Right lobe of liver (tissue), 6 donors: Measurements from ENCODE around the gene UGP2. TPM values are rescaled to one million over a fixed set of nuclear protein-coding genes. Genes with fewer than 3 reads are reported as not detected.

ENCODE experiments used
- ATAC-seq, 4 donors: fragments of 200-7000 bp; cut with Tn5 transposase; one replicate each; pipeline ENCODE4 v1.9.1; 2020; ENCODE audit warnings: mild to moderate bottlenecking in 4 of 4, moderate library complexity in 4 of 4
- DNase-seq, 3 donors: peaks; one replicate each; pipeline ENCODE4 v3.0.0-alpha.2; 2020
- H3K27ac ChIP-seq, 3 donors: fragments of 200-600 bp; one replicate each; pipeline ENCODE4 v1.8.0; 2022
- H3K27me3 ChIP-seq, 2 donors: fragments of 200-600 bp; one replicate each; pipeline ENCODE4 v1.8.0; 2022
- H3K36me3 ChIP-seq, 4 donors: fragments of 200-600 bp; sonication (generic) in 1 of 4; one replicate each; pipeline versions ENCODE4 v1.5.1 to v1.8.0; 2017 to 2022; ENCODE audit warnings: control low read depth in 1 of 4
- H3K4me1 ChIP-seq, 4 donors: fragments of 200-600 bp; sonication (generic) in 1 of 4; one replicate each; pipeline versions ENCODE4 v1.5.1 to v1.8.0; 2017 to 2022; ENCODE audit warnings: control low read depth in 1 of 4
- H3K4me3 ChIP-seq, 3 donors: fragments of 200-600 bp; one replicate each; pipeline ENCODE4 v1.8.0; 2022
- H3K9me3 ChIP-seq, 4 donors: fragments of 200-600 bp; sonication (generic) in 1 of 4; one replicate each; pipeline versions ENCODE4 v1.5.1 to v1.8.0; 2017 to 2022; ENCODE audit warnings: control low read depth in 1 of 4
- CTCF ChIP-seq, 4 donors: fragments of 200-600 bp in 3 of 4; fragments of 450-650 bp in 1 of 4; IDR thresholded peaks; one replicate each; pipeline versions ENCODE4 v1.5.1 to v1.8.0; 2016 to 2022; ENCODE audit warnings: antibody characterized with exemption in 4 of 4, mild to moderate bottlenecking in 2 of 4
- POLR2A ChIP-seq: fragments of 450-650 bp; IDR thresholded peaks from one replicate; pipeline ENCODE4 v1.6.1; 2017; ENCODE audit warnings: antibody characterized with exemption, mild to moderate bottlenecking
- WGBS: methylation state at CpG from one replicate; pipeline ENCODE4 v1.1.6; 2018; ENCODE audit warnings: low coverage, low lambda C conversion rate; ENCODE audit not compliant: insufficient coverage; ENCODE audit errors: missing lambda C conversion rate; 5-methylcytosine and 5-hydroxymethylcytosine counted together
- intact Hi-C, 2 donors: fragments of 100-400 bp; cut with DNase I; formaldehyde crosslinking; loops; one replicate each; pipeline versions ENCODE4 v1.11.2 to v1.14.1; 2022
- total RNA-seq, 6 experiments: library from RNA; depleted of rRNA in 2 of 6; stranded (reverse); fragments of >200 nt in 2 of 6; fragmentation: NEBNext Ultra II Directional in 3 of 6; extraction: Animal tissue kit (Norgen Biotek cat#: 25700) in 3 of 6; gene quantifications; one replicate each; pipeline versions ENCODE4 v1.1.0 to v1.2.4, GENCODE V29; 2016 to 2023
- donor health status: DM: no; HTN: yes; CAD: no.
- donor health status: DM: no; HTN: no; CAD: no.
- donor health status: DM: no; HTN: no; CAD: no.
- donor health status: DM: no; HTN: yes; CAD: no.
- donor health status: DM: no; HTN: yes; CAD: no.

UGP2 gene
- total RNA-seq, 6 experiments from 2014 or later, result 276 to 691 (median 425) TPM

- H3K27ac ChIP-seq, result no peak overlapping the region
- DNase-seq, result no peak
- ATAC-seq, result no peak
- no peaks in the 10 kb centered on the region for H3K27me3 ChIP-seq
- no peaks in the 10 kb centered on the region for H3K4me1 ChIP-seq
- no peaks in the 10 kb centered on the region for H3K9me3 ChIP-seq
- no peaks in the 10 kb centered on the region for H3K36me3 ChIP-seq
- 85% methylated on average over 2 of the region's 2 CpGs for WGBS
- H3K4me3 ChIP-seq, result no peak overlapping the region
- TF ChIP-seq POLR2A (no peak), CTCF (IDR thresholded peaks at IDR 0.05) (no peak)
- intact Hi-C loops, result no loop called here
Observed at GRCh38 chr2:63834401-63834800, 7.3 kb upstream of the UGP2 start.

GRCh38 chr2:63837036-63837594 lies 4.6 kb upstream of the UGP2 start:
- ATAC-seq (no peak), DNase-seq (no peak)
- WGBS, result 61% methylated on average over 2 of the region's 2 CpGs
- Histone ChIP-seq H3K4me1 (no peaks in the 10 kb centered on the region), H3K36me3 (no peaks in the 10 kb centered on the region), H3K4me3 (no peak overlapping the region), H3K9me3 (no peaks in the 10 kb centered on the region), H3K27ac (no peak overlapping the region), H3K27me3 (no peaks in the 10 kb centered on the region)
- TF ChIP-seq CTCF (IDR thresholded peaks at IDR 0.05) (no peak), POLR2A (no peak)
- intact Hi-C loops, result no loop called here

GRCh38 chr2:63840081-63840784 lies 1.5 kb upstream of the UGP2 start:
- Histone ChIP-seq H3K9me3 (no peaks in the 10 kb centered on the region), H3K36me3 (peaks cover 0 to 2% (median 0%) of the 10 kb centered on the region in 4 donors), H3K27ac (peak overlapping the region; percentile 96 to 97 (median 97)), H3K27me3 (no peaks in the 10 kb centered on the region), H3K4me1 (peaks cover 0 to 6% (median 0%) of the 10 kb centered on the region in 4 donors), H3K4me3 (peak overlapping the region; percentile 87 to 97 (median 89))
- DNase-seq (peak in 1 of 3 donors; percentile 61), ATAC-seq (peak; percentile 4 to 24 (median 10))
- TF ChIP-seq CTCF (IDR thresholded peaks at IDR 0.05) (no peak), POLR2A (no peak)
- intact Hi-C loops, result no loop called here
- 10% methylated on average over 4 of the region's 24 CpGs for WGBS

- Histone ChIP-seq H3K36me3 (peaks cover 0 to 2% (median 0%) of the 10 kb centered on the region in 4 donors), H3K27ac (peak overlapping the region; percentile 96 to 97 (median 97)), H3K9me3 (no peaks in the 10 kb centered on the region), H3K4me1 (peaks cover 0 to 12% (median 0%) of the 10 kb centered on the region in 4 donors), H3K27me3 (no peaks in the 10 kb centered on the region), H3K4me3 (peak overlapping the region; percentile 87 to 97 (median 89))
- DNase-seq (peak; percentile 99 to 100 (median 99)), ATAC-seq (peak; percentile 82 to 92 (median 85))
- 0% methylated on average over 25 of the region's 34 CpGs for WGBS
- intact Hi-C loops, result no loop called here
- TF ChIP-seq POLR2A (peak; percentile 100), CTCF (IDR thresholded peaks at IDR 0.05) (peak in 1 of 4 donors; percentile 12)
Observed at GRCh38 chr2:63840785-63841253, 877 bp upstream of the UGP2 start.
